ENCODE results near the gene VAMP5.

DNA sequence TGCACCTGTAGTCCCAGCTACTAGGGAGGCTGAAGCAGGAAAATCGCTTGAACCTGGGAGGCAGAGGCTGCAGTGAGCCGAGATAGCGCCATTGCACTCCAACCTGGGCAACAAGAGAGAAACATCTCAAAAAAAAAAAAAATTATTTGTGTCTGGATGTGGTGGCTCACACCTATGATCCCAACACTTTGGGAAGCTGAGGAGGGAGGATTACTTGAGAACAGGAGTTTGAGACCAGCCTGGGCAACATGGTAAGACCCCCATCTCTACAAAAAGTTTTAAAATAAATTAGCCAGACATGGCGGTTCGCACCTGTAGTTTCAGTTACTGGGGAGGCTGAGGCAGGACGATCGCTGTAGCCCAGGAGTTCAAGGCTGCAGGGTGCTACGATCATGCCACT is 8.5 kb upstream of the VAMP5 start:
- TF ChIP-seq TARDBP (IDR thresholded peaks at IDR 0.05): no peak
- no peak for TF ChIP-seq SUZ12 (IDR thresholded peaks at IDR 0.05)
- no peak for TF ChIP-seq BHLHE40 (IDR thresholded peaks at IDR 0.05; ENCODE audit: borderline replicate concordance)
- no peak for TF ChIP-seq SP1 (IDR thresholded peaks at IDR 0.05)
- no peak for TF ChIP-seq CTBP1 (IDR thresholded peaks at IDR 0.05; ENCODE audit: borderline replicate concordance)
- no peak for TF ChIP-seq FOXM1 (IDR thresholded peaks at IDR 0.05; ENCODE audit: borderline replicate concordance)
- no peak for TF ChIP-seq ZNF384 (IDR thresholded peaks at IDR 0.05)
- TF ChIP-seq, protein P1, sequence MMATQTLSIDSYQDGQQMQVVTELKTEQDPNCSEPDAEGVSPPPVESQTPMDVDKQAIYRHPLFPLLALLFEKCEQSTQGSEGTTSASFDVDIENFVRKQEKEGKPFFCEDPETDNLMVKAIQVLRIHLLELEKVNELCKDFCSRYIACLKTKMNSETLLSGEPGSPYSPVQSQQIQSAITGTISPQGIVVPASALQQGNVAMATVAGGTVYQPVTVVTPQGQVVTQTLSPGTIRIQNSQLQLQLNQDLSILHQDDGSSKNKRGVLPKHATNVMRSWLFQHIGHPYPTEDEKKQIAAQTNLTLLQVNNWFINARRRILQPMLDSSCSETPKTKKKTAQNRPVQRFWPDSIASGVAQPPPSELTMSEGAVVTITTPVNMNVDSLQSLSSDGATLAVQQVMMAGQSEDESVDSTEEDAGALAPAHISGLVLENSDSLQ (IDR thresholded peaks at IDR 0.05): no peak

Data from HEK293T (cell line).